ENCODE measurements around the gene ABHD16A. TPM values are rescaled to one million over a fixed set of nuclear protein-coding genes. Genes with fewer than 3 reads are reported as not detected.

The ABHD16A gene
- total and polyA plus RNA-seq, 7 donors = 26.6 to 56.6 (median 34.4) TPM

DNA sequence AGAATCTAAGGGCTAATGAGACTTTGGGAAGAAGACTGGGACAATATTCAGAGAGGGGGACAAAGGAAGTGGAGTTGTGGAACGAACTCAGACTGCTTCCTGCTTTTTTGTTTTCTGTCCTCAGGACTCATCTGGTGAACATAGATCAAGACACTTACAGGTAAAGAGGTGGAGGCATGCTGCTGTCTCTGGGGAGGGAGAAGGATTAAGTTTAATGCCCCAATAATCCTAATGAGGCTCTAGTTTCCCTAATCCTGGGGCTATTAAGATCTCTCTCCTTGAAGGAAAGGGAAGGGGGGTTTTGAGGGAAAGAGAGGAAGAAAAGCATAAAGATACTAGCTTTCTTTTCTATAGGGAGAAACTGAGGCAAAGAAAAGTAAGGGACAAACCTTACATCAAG is 41.3 kb upstream of the ABHD16A start:
- intact Hi-C loops (cut with DNase I) = no loop called here
- TF ChIP-seq, protein P1, sequence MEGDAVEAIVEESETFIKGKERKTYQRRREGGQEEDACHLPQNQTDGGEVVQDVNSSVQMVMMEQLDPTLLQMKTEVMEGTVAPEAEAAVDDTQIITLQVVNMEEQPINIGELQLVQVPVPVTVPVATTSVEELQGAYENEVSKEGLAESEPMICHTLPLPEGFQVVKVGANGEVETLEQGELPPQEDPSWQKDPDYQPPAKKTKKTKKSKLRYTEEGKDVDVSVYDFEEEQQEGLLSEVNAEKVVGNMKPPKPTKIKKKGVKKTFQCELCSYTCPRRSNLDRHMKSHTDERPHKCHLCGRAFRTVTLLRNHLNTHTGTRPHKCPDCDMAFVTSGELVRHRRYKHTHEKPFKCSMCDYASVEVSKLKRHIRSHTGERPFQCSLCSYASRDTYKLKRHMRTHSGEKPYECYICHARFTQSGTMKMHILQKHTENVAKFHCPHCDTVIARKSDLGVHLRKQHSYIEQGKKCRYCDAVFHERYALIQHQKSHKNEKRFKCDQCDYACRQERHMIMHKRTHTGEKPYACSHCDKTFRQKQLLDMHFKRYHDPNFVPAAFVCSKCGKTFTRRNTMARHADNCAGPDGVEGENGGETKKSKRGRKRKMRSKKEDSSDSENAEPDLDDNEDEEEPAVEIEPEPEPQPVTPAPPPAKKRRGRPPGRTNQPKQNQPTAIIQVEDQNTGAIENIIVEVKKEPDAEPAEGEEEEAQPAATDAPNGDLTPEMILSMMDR (IDR thresholded peaks at IDR 0.05) = no peak
- Histone ChIP-seq H3K4me3 (no peak overlapping the region), H3K4me1 (peaks cover 2% of the 10 kb centered on the region), H3K27me3 (ENCODE audit: insufficient read depth in 3 of 3, low read length in 2 of 3) (no peaks in the 10 kb centered on the region), H3K9me3 (no peaks in the 10 kb centered on the region), H3K27ac (no peak overlapping the region), H3K36me3 (ENCODE audit: insufficient read depth in 1 of 2, low read depth in 1 of 2) (no peaks in the 10 kb centered on the region)
- WGBS, 3 donors = 50 to 78% (median 65%) methylated on average over 1 of the region's 1 CpG
- DNase-seq = no peak
- no peak for ATAC-seq

DNA sequence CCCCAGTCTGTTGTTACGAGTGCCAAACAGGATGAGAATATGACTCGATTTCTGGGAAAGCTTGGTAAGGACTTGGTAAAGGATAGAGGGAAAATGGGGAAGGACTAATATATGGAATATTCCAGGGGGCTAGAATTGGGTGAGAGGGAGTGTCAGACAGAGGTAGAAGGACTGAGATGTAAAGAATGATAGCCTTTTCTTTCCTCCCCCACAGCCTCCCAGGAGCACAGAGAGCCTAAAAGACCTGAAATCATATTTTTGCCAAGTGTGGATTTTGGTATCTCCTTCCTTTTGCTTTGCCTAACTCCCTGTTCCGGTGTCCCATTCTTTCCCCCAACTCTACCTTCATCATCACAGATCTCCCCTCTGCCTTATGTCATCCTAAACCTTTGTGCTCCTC is 39.8 kb upstream of the ABHD16A start:
- Histone ChIP-seq H3K4me1 (peaks cover 4% of the 10 kb centered on the region), H3K27me3 (ENCODE audit: insufficient read depth in 3 of 3, low read length in 2 of 3) (no peaks in the 10 kb centered on the region), H3K9me3 (no peaks in the 10 kb centered on the region), H3K36me3 (ENCODE audit: insufficient read depth in 1 of 2, low read depth in 1 of 2) (no peaks in the 10 kb centered on the region), H3K27ac (no peak overlapping the region), H3K4me3 (no peak overlapping the region)
- ATAC-seq = no peak
- WGBS, 3 donors = 85 to 91% (median 86%) methylated on average over 3 of the region's 3 CpGs
- no peak for DNase-seq
- intact Hi-C loops (cut with DNase I) = no loop called here
- TF ChIP-seq, protein P1 (IDR thresholded peaks at IDR 0.05) = no peak

DNA sequence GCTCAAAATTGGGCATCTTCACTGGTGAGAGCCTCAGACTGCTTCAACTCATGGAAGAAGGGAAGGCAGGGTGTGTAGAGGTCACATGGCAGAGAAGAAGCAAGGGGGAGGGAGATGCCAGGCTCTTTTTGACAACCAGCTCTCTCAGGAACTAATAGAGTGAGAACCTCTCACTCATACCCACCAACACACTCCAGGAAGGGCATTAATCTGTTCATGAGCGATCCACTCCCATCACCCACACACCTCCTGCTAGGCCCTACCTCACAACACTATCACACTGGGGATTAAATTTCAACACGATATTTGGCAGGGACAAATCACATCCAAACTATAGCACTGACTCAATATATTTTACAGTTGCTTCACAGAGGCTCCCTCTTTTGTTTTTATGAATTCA is 38.7 kb upstream of the ABHD16A start:
- intact Hi-C loops (cut with DNase I) = no loop called here

DNA sequence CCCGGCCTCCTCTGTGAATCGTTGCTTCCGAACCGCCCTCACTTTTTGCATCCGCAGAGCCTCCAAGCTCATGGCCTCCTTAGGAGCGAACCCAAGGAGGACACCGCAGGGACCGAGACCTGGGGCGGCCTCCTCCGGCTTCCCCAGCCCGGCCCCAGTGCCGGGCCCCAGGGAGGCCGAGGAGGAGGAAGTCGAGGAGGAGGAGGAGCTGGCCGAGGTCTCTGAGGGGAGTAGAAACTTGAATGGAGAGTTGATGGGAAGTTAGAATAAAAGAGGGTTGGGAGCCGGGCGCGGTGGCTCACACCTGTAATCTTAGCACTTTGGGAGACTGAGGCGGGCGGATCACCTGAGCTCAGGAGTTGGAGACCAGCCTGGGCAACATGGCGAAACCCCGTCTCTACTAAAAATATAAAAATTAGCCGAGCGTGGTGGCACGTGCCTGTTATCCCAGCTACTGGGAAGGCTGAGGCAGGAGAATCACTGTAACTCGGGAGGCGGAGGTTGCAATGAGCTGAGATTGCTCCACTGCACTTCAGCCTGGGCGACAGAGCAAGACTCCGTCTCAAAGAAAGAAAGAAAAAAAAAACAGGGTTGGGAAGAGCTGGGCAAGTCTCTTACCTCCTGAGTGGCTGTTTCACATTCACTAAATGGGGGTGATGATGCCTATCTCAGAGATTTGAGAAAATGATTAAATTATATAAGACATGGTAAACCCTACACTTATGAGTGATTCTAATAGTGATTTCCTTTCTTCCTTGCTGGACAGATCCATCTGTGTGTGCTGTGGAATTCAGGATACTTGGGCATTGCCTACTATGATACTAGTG is 37.5 kb upstream of the ABHD16A start:
- DNase-seq (no peak), ATAC-seq (no peak)
- Histone ChIP-seq H3K9me3 (no peaks in the 10 kb centered on the region), H3K4me1 (peaks cover 14% of the 10 kb centered on the region), H3K4me3 (peak overlapping the region; percentile 74), H3K36me3 (ENCODE audit: insufficient read depth in 1 of 2, low read depth in 1 of 2) (no peaks in the 10 kb centered on the region), H3K27me3 (ENCODE audit: insufficient read depth in 3 of 3, low read length in 2 of 3) (no peaks in the 10 kb centered on the region), H3K27ac (no peak overlapping the region)
- intact Hi-C loops (cut with DNase I) = no loop called here
- TF ChIP-seq, protein P1 (IDR thresholded peaks at IDR 0.05) = no peak
- 20 to 22% (median 22%) methylated on average over 28 to 29 of the region's 29 CpGs for WGBS, 3 donors

More for the DNA sequence above, 38.7 kb upstream of the ABHD16A start:
- Histone ChIP-seq H3K27ac (no peak overlapping the region), H3K36me3 (ENCODE audit: insufficient read depth in 1 of 2, low read depth in 1 of 2) (no peaks in the 10 kb centered on the region), H3K9me3 (no peaks in the 10 kb centered on the region), H3K4me3 (no peak overlapping the region), H3K4me1 (peaks cover 9% of the 10 kb centered on the region), H3K27me3 (ENCODE audit: insufficient read depth in 3 of 3, low read length in 2 of 3) (no peaks in the 10 kb centered on the region)
- TF ChIP-seq, protein P1 (IDR thresholded peaks at IDR 0.05) = no peak
- DNase-seq (no peak), ATAC-seq (no peak)
- WGBS, 3 donors = 69 to 85% (median 73%) methylated on average over 2 of the region's 2 CpGs
